Liver (tissue), 9 donors: ENCODE measurements around the gene B3GNT3. TPM values are rescaled to one million over a fixed set of nuclear protein-coding genes. Genes with fewer than 3 reads are reported as not detected.

ENCODE experiments used
- DNase-seq: peaks from one replicate; pipeline ENCODE4 v3.0.0-alpha.2; 2017; ENCODE audit warnings: low spot score
- H3K27ac ChIP-seq, 2 donors: one replicate each; pipeline ENCODE4 v1.7.0; 2013; ENCODE audit warnings: inconsistent platforms in 2 of 2, low read length in 2 of 2, control low read depth in 1 of 2, low read depth in 1 of 2, mild to moderate bottlenecking in 1 of 2
- H3K27me3 ChIP-seq, 4 donors: one replicate each; pipeline versions ENCODE4 v1.6.1 to v1.7.0; 2013; ENCODE audit warnings: low read length in 3 of 4, inconsistent platforms in 1 of 4, mild to moderate bottlenecking in 1 of 4, moderate library complexity in 1 of 4; ENCODE audit not compliant: control insufficient read depth in 4 of 4, insufficient read depth in 4 of 4
- H3K36me3 ChIP-seq, 4 donors: one replicate each; pipeline versions ENCODE4 v1.6.1 to v1.7.0; 2013; ENCODE audit warnings: low read length in 3 of 4, mild to moderate bottlenecking in 3 of 4, low read depth in 1 of 4, moderate library complexity in 1 of 4; ENCODE audit not compliant: control insufficient read depth in 4 of 4, insufficient read depth in 3 of 4
- H3K4me1 ChIP-seq, 4 donors: one replicate each; pipeline versions ENCODE4 v1.6.1 to v1.7.0; 2013; ENCODE audit warnings: low read length in 3 of 4, mild to moderate bottlenecking in 3 of 4, moderate library complexity in 1 of 4; ENCODE audit not compliant: control insufficient read depth in 4 of 4, insufficient read depth in 4 of 4
- H3K4me3 ChIP-seq, 3 donors: one replicate each; pipeline versions ENCODE4 v1.6.1 to v1.7.0; 2013; ENCODE audit warnings: low read length in 3 of 3, control low read depth in 1 of 3, low read depth in 1 of 3, mild to moderate bottlenecking in 1 of 3
- H3K9ac ChIP-seq, 2 donors: one replicate each; pipeline ENCODE4 v1.7.0; 2013; ENCODE audit warnings: low read length in 2 of 2, mild to moderate bottlenecking in 2 of 2, moderate library complexity in 2 of 2, control low read depth in 1 of 2, low read depth in 1 of 2
- H3K9me3 ChIP-seq, 4 donors: one replicate each; pipeline versions ENCODE4 v1.6.1 to v1.7.0; 2013; ENCODE audit warnings: low read length in 3 of 4; ENCODE audit not compliant: control insufficient read depth in 4 of 4
- EGR1 ChIP-seq, 2 donors: IDR thresholded peaks; 2 replicates each; pipeline ENCODE4 v1.6.1; 2016 to 2018; ENCODE audit warnings: antibody characterized with exemption in 2 of 2, low read depth in 2 of 2
- FOXA1 ChIP-seq: IDR thresholded peaks from 2 replicates; pipeline ENCODE4 v1.6.1; 2016; ENCODE audit warnings: antibody characterized with exemption
- FOXA2 ChIP-seq: IDR thresholded peaks from 2 replicates; pipeline ENCODE4 v1.6.1; 2016; ENCODE audit warnings: antibody characterized with exemption
- GABPA ChIP-seq, 2 donors: IDR thresholded peaks in 1 of 2; conservative IDR thresholded peaks in 1 of 2; 2 replicates each; pipeline ENCODE4 v1.6.1; 2016; ENCODE audit warnings: antibody characterized with exemption in 2 of 2, mild to moderate bottlenecking in 1 of 2, moderate library complexity in 1 of 2
- HNF4A ChIP-seq, 2 donors: conservative IDR thresholded peaks; 2 replicates each; pipeline ENCODE4 v1.6.1; 2016; ENCODE audit warnings: antibody characterized with exemption in 2 of 2, mild to moderate bottlenecking in 2 of 2
- HNF4G ChIP-seq: IDR thresholded peaks from 2 replicates; pipeline ENCODE4 v1.6.1; 2016; ENCODE audit warnings: antibody characterized with exemption
- JUND ChIP-seq, 2 donors: IDR thresholded peaks; 2 replicates each; pipeline ENCODE4 v1.6.1; 2016; ENCODE audit warnings: antibody characterized with exemption in 2 of 2
- NR2F2 ChIP-seq: IDR thresholded peaks from 2 replicates; pipeline ENCODE4 v1.6.1; 2016; ENCODE audit warnings: antibody characterized with exemption
- RAD21 ChIP-seq, 2 donors: IDR thresholded peaks; 2 replicates each; pipeline ENCODE4 v1.6.1; 2016; ENCODE audit warnings: antibody characterized with exemption in 2 of 2, mild to moderate bottlenecking in 2 of 2
- RXRA ChIP-seq, 2 donors: IDR thresholded peaks; 2 replicates each; pipeline ENCODE4 v1.6.1; 2017 to 2018; ENCODE audit warnings: antibody characterized with exemption in 2 of 2, mild to moderate bottlenecking in 1 of 2
- SP1 ChIP-seq: IDR thresholded peaks from 2 replicates; pipeline ENCODE4 v1.6.1; 2018; ENCODE audit warnings: antibody characterized with exemption, mild to moderate bottlenecking
- TAF1 ChIP-seq: conservative IDR thresholded peaks from 2 replicates; pipeline ENCODE4 v1.6.1; 2016; ENCODE audit warnings: antibody characterized with exemption, mild to moderate bottlenecking
- YY1 ChIP-seq: IDR thresholded peaks from 2 replicates; pipeline ENCODE4 v1.6.1; 2016; ENCODE audit warnings: antibody characterized with exemption, mild to moderate bottlenecking
- WGBS: extraction: QIAGEN DNeasy Blood & Tissue Kit; methylation state at CpG from one replicate; pipeline ENCODE4 v1.1.7; 2013; 5-methylcytosine and 5-hydroxymethylcytosine counted together
- polyA plus RNA-seq, 2 donors: library from polyadenylated mRNA; stranded (reverse) in 1 of 2; unstranded in 1 of 2; fragments of 200-250 nt in 1 of 2; fragments of >200 nt in 1 of 2; fragmentation: Nextera tagmentation in 1 of 2; extraction: Ambion mirVana in 1 of 2; gene quantifications; one replicate each; pipeline versions ENCODE4 v1.2.1 to v1.2.3, GENCODE V29; 2013 to 2015
- total RNA-seq, 2 donors: library from RNA; depleted of rRNA; stranded (reverse); fragments of >200 nt; gene quantifications; one replicate each; pipeline ENCODE4 v1.2.3, GENCODE V29; 2014
- TF ChIP-seq, protein P1 (sequence below): IDR thresholded peaks from 2 replicates; pipeline ENCODE4 v1.6.1; 2016; ENCODE audit warnings: antibody characterized with exemption
- TF ChIP-seq, protein P2 (sequence below): IDR thresholded peaks from 2 replicates; pipeline ENCODE4 v1.6.1; 2016; ENCODE audit warnings: antibody characterized with exemption, mild to moderate bottlenecking
- TF ChIP-seq, protein P3 (sequence below): IDR thresholded peaks from 2 replicates; pipeline ENCODE4 v1.6.1; 2016; ENCODE audit warnings: antibody characterized with exemption
- TF ChIP-seq, protein P4 (sequence below): fragments of 150-350 bp; IDR thresholded peaks from 2 replicates; pipeline ENCODE4 v1.5.1; 2017; ENCODE audit warnings: improper control_type of control experiment, low read depth, low read length; ENCODE audit not compliant: missing input control
- TF ChIP-seq, protein P5 (sequence below): IDR thresholded peaks from 2 replicates; pipeline ENCODE4 v1.6.1; 2016; ENCODE audit warnings: antibody characterized with exemption
- donor health status: healthy.
- donor health status: healthy.
- donor health status: healthy.
- donor health status: healthy.
- donor health status: healthy.

The B3GNT3 gene
- total and polyA plus RNA-seq, 4 donors = 0.14 to 2.1 (median 1.1) TPM

DNA sequence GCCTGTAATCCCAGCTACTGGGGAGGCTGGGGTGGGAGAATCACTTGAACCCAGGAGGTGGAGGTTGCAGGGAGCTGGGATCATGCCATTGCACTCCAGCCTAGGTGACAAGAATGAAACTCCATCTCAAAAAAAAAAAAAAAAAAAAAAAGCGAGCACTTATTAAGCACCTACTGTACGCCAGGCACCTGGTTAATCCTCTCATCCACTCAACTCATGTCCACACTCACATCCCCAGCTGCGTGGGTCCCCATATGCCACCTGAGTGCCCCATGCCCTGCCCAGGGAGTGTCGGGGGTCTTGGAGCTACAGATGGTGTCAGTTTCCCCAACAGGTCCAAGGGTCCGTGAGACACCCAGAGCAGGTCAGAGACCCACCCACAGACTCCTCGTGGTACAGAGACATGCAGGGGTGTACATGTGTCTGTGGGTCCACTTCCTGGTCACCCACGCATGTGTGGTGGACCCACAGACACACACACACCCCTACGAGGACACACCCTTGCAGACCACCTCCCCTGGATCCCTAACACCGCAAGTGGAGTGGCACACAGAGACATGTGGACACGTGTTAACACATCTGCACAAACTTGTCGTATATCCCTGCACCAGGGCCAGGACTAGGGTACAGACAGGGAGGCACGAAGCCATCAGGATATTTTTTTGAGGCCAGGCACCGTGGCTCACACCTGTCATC, 22.9 kb downstream of the B3GNT3 start:
- Histone ChIP-seq H3K9ac (no peak overlapping the region), H3K4me3 (no peak overlapping the region), H3K27ac (no peak overlapping the region), H3K27me3 (peaks cover 0 to 6% (median 0%) of the 10 kb centered on the region in 4 donors), H3K9me3 (no peaks in the 10 kb centered on the region), H3K4me1 (no peaks in the 10 kb centered on the region), H3K36me3 (no peaks in the 10 kb centered on the region)
- WGBS = 69% methylated on average over 13 of the region's 13 CpGs
- TF ChIP-seq SP1 (no peak), FOXA1 (no peak), YY1 (no peak), GABPA (IDR thresholded peaks at IDR 0.05 in 1 of 2, conservative IDR thresholded peaks at IDR 0.05 in 1 of 2) (no peak), JUND (IDR thresholded peaks at IDR 0.05) (no peak), EGR1 (IDR thresholded peaks at IDR 0.05; ENCODE audit: low read depth in 2 of 2) (no peak), NR2F2 (no peak), RAD21 (IDR thresholded peaks at IDR 0.05) (no peak), FOXA2 (no peak), HNF4G (no peak), TAF1 (no peak), RXRA (IDR thresholded peaks at IDR 0.05) (no peak), HNF4A (conservative IDR thresholded peaks at IDR 0.05) (no peak)
- TF ChIP-seq, protein P1, sequence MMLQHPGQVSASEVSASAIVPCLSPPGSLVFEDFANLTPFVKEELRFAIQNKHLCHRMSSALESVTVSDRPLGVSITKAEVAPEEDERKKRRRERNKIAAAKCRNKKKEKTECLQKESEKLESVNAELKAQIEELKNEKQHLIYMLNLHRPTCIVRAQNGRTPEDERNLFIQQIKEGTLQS = no peak
- TF ChIP-seq, protein P2, sequence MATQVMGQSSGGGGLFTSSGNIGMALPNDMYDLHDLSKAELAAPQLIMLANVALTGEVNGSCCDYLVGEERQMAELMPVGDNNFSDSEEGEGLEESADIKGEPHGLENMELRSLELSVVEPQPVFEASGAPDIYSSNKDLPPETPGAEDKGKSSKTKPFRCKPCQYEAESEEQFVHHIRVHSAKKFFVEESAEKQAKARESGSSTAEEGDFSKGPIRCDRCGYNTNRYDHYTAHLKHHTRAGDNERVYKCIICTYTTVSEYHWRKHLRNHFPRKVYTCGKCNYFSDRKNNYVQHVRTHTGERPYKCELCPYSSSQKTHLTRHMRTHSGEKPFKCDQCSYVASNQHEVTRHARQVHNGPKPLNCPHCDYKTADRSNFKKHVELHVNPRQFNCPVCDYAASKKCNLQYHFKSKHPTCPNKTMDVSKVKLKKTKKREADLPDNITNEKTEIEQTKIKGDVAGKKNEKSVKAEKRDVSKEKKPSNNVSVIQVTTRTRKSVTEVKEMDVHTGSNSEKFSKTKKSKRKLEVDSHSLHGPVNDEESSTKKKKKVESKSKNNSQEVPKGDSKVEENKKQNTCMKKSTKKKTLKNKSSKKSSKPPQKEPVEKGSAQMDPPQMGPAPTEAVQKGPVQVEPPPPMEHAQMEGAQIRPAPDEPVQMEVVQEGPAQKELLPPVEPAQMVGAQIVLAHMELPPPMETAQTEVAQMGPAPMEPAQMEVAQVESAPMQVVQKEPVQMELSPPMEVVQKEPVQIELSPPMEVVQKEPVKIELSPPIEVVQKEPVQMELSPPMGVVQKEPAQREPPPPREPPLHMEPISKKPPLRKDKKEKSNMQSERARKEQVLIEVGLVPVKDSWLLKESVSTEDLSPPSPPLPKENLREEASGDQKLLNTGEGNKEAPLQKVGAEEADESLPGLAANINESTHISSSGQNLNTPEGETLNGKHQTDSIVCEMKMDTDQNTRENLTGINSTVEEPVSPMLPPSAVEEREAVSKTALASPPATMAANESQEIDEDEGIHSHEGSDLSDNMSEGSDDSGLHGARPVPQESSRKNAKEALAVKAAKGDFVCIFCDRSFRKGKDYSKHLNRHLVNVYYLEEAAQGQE = no peak
- TF ChIP-seq, protein P3, sequence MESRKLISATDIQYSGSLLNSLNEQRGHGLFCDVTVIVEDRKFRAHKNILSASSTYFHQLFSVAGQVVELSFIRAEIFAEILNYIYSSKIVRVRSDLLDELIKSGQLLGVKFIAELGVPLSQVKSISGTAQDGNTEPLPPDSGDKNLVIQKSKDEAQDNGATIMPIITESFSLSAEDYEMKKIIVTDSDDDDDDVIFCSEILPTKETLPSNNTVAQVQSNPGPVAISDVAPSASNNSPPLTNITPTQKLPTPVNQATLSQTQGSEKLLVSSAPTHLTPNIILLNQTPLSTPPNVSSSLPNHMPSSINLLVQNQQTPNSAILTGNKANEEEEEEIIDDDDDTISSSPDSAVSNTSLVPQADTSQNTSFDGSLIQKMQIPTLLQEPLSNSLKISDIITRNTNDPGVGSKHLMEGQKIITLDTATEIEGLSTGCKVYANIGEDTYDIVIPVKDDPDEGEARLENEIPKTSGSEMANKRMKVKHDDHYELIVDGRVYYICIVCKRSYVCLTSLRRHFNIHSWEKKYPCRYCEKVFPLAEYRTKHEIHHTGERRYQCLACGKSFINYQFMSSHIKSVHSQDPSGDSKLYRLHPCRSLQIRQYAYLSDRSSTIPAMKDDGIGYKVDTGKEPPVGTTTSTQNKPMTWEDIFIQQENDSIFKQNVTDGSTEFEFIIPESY = no peak
- TF ChIP-seq, protein P4, sequence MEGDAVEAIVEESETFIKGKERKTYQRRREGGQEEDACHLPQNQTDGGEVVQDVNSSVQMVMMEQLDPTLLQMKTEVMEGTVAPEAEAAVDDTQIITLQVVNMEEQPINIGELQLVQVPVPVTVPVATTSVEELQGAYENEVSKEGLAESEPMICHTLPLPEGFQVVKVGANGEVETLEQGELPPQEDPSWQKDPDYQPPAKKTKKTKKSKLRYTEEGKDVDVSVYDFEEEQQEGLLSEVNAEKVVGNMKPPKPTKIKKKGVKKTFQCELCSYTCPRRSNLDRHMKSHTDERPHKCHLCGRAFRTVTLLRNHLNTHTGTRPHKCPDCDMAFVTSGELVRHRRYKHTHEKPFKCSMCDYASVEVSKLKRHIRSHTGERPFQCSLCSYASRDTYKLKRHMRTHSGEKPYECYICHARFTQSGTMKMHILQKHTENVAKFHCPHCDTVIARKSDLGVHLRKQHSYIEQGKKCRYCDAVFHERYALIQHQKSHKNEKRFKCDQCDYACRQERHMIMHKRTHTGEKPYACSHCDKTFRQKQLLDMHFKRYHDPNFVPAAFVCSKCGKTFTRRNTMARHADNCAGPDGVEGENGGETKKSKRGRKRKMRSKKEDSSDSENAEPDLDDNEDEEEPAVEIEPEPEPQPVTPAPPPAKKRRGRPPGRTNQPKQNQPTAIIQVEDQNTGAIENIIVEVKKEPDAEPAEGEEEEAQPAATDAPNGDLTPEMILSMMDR = no peak
- TF ChIP-seq, protein P5, sequence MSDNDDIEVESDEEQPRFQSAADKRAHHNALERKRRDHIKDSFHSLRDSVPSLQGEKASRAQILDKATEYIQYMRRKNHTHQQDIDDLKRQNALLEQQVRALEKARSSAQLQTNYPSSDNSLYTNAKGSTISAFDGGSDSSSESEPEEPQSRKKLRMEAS = no peak
- DNase-seq = no peak
